Esophagus squamous epithelium (tissue), 5 donors: ENCODE results near the gene MXRA8. TPM values are rescaled to one million over a fixed set of nuclear protein-coding genes. Genes with fewer than 3 reads are reported as not detected.

ENCODE experiments used
- DNase-seq: peaks from one replicate; lab custom pipeline; 2025; lab: John Stamatoyannopoulos, UW
- H3K27ac ChIP-seq, 4 donors: fragments of 200-600 bp; sonication (generic); one replicate each; pipeline ENCODE4 v1.5.1; 2016 to 2019; ENCODE audit warnings: mild to moderate bottlenecking in 1 of 4
- H3K27me3 ChIP-seq, 4 donors: fragments of 200-600 bp; sonication (generic); 1 replicate in 3 of 4; 2 replicates in 1 of 4; pipeline versions ENCODE4 v1.5.1 to v1.6.0; 2017 to 2021; ENCODE audit warnings: antibody characterized with exemption in 1 of 4
- H3K36me3 ChIP-seq, 3 donors: fragments of 200-600 bp; sonication (generic); one replicate each; pipeline ENCODE4 v1.5.1; 2016 to 2019
- H3K4me1 ChIP-seq, 3 donors: fragments of 200-600 bp; sonication (generic); one replicate each; pipeline ENCODE4 v1.5.1; 2017 to 2019
- H3K4me3 ChIP-seq, 4 donors: fragments of 200-600 bp; sonication (generic); 1 replicate in 3 of 4; 2 replicates in 1 of 4; pipeline ENCODE4 v1.5.1; 2016 to 2019; ENCODE audit warnings: mild to moderate bottlenecking in 2 of 4, moderate library complexity in 1 of 4
- H3K9me3 ChIP-seq, 3 donors: fragments of 200-600 bp; sonication (generic); one replicate each; pipeline ENCODE4 v1.5.1; 2016 to 2019
- CTCF ChIP-seq, 6 experiments: fragments of 450-650 bp in 4 of 6; fragments of 200-600 bp in 2 of 6; sonication (generic) in 2 of 6; IDR thresholded peaks; one replicate each; pipeline ENCODE4 v1.5.1; 2016 to 2019; ENCODE audit warnings: antibody characterized with exemption in 6 of 6, mild to moderate bottlenecking in 4 of 6, moderate library complexity in 4 of 6
- POLR2A ChIP-seq, 4 donors: fragments of 450-650 bp; IDR thresholded peaks; one replicate each; pipeline ENCODE4 v1.6.1; 2017; ENCODE audit warnings: antibody characterized with exemption in 4 of 4, mild to moderate bottlenecking in 4 of 4, moderate library complexity in 3 of 4
- WGBS, 2 donors: methylation state at CpG; one replicate each; pipeline ENCODE4 v1.1.5; 2018; 5-methylcytosine and 5-hydroxymethylcytosine counted together
- intact Hi-C: fragments of 100-400 bp; cut with DNase I; formaldehyde crosslinking; loops from one replicate; pipeline ENCODE4 v1.15.0; 2022
- total RNA-seq, 4 donors: library from RNA; depleted of rRNA; stranded (reverse); fragments of >200 nt; gene quantifications; one replicate each; pipeline ENCODE4 v1.1.0, GENCODE V29; 2016
- donor health status: DM: yes; HTN: yes; CAD: no.

The MXRA8 gene
- total RNA-seq, 4 donors from 2014 or later = 0.45 to 33.8 (median 12.8) TPM

- no peak for DNase-seq
- intact Hi-C loops = no loop called here
- no peak overlapping the region for H3K27ac ChIP-seq
- H3K27me3 ChIP-seq = peaks cover 0 to 9% (median 0%) of the 10 kb centered on the region in 4 donors
- no peaks in the 10 kb centered on the region for H3K9me3 ChIP-seq
- H3K4me1 ChIP-seq = peaks cover 31 to 58% (median 33%) of the 10 kb centered on the region in 3 donors
- no peak for TF ChIP-seq CTCF (IDR thresholded peaks at IDR 0.05)
- TF ChIP-seq POLR2A (IDR thresholded peaks at IDR 0.05) = no peak
- H3K36me3 ChIP-seq = peaks cover 25 to 53% (median 39%) of the 10 kb centered on the region in 3 donors
- H3K4me3 ChIP-seq = no peak overlapping the region
- 84 to 85% methylated on average over 6 to 9 of the region's 16 CpGs for whole genome bisulfite sequencing, 2 donors
These were observed 23.1 kb downstream of the MXRA8 start for GRCh38 chr1:1335283-1335682.

GRCh38 chr1:1334835-1335234 lies 23.5 kb downstream of the MXRA8 start:
- TF ChIP-seq CTCF (IDR thresholded peaks at IDR 0.05) (no peak), POLR2A (IDR thresholded peaks at IDR 0.05) (no peak)
- no peak for DNase-seq
- 94 to 100% methylated on average over 1 to 3 of the region's 11 CpGs for WGBS, 2 donors
- Histone ChIP-seq H3K27ac (no peak overlapping the region), H3K4me1 (peaks cover 31 to 62% (median 33%) of the 10 kb centered on the region in 3 donors), H3K9me3 (no peaks in the 10 kb centered on the region), H3K27me3 (peaks cover 0 to 9% (median 0%) of the 10 kb centered on the region in 4 donors), H3K36me3 (peaks cover 25 to 48% (median 34%) of the 10 kb centered on the region in 3 donors), H3K4me3 (no peak overlapping the region)
- intact Hi-C loops = no loop called here

GRCh38 chr1:1333551-1334241 lies 24.7 kb downstream of the MXRA8 start:
- peak overlapping the region in 3 of 4 donors; percentile 18 to 23 (median 18) for H3K4me3 ChIP-seq
- H3K36me3 ChIP-seq = peaks cover 16 to 40% (median 27%) of the 10 kb centered on the region in 3 donors
- peaks cover 0 to 9% (median 0%) of the 10 kb centered on the region in 4 donors for H3K27me3 ChIP-seq
- peak overlapping the region in 3 of 4 donors; percentile 23 to 53 (median 51) for H3K27ac ChIP-seq
- H3K9me3 ChIP-seq = no peaks in the 10 kb centered on the region
- no peak for DNase-seq
- peaks cover 31 to 61% (median 33%) of the 10 kb centered on the region in 3 donors for H3K4me1 ChIP-seq
- WGBS, 2 donors = 94% methylated on average over 8 of the region's 36 CpGs; no CpG with 5 or more reads in 1 of the 2 donors
- intact Hi-C loops = no loop called here
- TF ChIP-seq CTCF (IDR thresholded peaks at IDR 0.05) (no peak), POLR2A (IDR thresholded peaks at IDR 0.05) (no peak)

GRCh38 chr1:1332774-1333480 lies 25.4 kb downstream of the MXRA8 start:
- peaks cover 0 to 9% (median 0%) of the 10 kb centered on the region in 4 donors for H3K27me3 ChIP-seq
- peaks cover 31 to 54% (median 33%) of the 10 kb centered on the region in 3 donors for H3K4me1 ChIP-seq
- no peak for TF ChIP-seq POLR2A (IDR thresholded peaks at IDR 0.05)
- TF ChIP-seq CTCF (IDR thresholded peaks at IDR 0.05) = no peak
- intact Hi-C loops = no loop called here
- H3K4me3 ChIP-seq = peak overlapping the region in 3 of 4 donors; percentile 18 to 23 (median 18)
- no peaks in the 10 kb centered on the region for H3K9me3 ChIP-seq
- no peak for DNase-seq
- WGBS, 2 donors = 31% methylated on average over 8 of the region's 48 CpGs; no CpG with 5 or more reads in 1 of the 2 donors
- peaks cover 12 to 40% (median 27%) of the 10 kb centered on the region in 3 donors for H3K36me3 ChIP-seq
- H3K27ac ChIP-seq = peak overlapping the region in 3 of 4 donors; percentile 23 to 53 (median 51)
